ENCODE measurements around the gene PIGO. TPM values are rescaled to one million over a fixed set of nuclear protein-coding genes. Genes with fewer than 3 reads are reported as not detected.
A peak's percentile ranks its signal among the peaks of the same experiment; 100 is the strongest.

The PIGO gene
- polyA plus RNA-seq, 4 donors = 10.8 to 29.9 (median 18.6) TPM

DNA sequence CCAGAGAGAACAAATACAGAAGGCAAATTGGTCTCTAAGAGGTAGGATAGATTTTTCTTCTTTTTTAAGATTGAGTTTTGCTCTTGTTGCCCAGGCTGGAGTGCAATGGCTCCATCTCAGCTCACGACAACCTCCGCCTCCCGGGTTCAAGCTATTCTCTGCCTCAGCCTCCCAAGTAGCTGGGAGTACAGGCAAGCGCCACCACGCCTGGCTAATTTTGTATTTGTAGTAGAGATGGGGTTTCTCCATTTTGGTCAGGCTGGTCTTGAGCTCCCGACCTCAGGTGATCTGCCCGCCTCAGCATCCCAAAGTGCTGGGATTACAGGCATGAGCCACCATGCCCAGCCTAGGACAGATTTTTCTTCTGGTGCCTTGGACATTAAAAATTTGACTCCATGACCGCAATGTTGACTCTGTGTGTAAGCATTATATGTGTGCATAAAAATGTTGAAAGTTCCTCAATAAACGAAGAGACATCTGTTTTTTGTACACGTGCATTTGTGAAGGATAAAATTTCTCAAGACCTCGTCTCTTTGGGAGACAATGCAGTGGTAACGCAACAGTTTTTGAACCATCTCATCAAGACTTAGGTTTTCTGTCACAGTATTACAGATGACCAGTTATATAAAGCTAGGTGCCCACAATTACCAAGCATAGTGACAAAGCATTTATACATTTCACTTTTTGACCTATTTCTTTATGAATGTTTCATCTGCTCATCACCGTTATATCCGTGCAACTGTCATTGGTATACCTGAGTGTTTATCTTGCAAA lies 41.3 kb downstream of the PIGO start:
- no peak overlapping the region for H3K4me3 ChIP-seq (ENCODE audit: low read depth in 1 of 3, low read length in 3 of 3)
- WGBS, 3 donors = 95 to 96% (median 96%) methylated on average over 14 of the region's 14 CpGs
- no peaks in the 10 kb centered on the region for H3K9me3 ChIP-seq (ENCODE audit: control insufficient read depth in 2 of 2, insufficient read depth in 1 of 2, low read depth in 1 of 2, low read length in 1 of 2)
- H3K27ac ChIP-seq (ENCODE audit: low read depth in 1 of 3, low read length in 2 of 3) = no peak overlapping the region
- H3K4me1 ChIP-seq (ENCODE audit: control insufficient read depth in 3 of 3, insufficient read depth in 2 of 3, low read depth in 1 of 3, low read length in 2 of 3) = no peaks in the 10 kb centered on the region
- H3K36me3 ChIP-seq (ENCODE audit: control insufficient read depth in 3 of 3, insufficient read depth in 2 of 3, low read depth in 1 of 3, low read length in 3 of 3) = peaks cover 9 to 41% (median 39%) of the 10 kb centered on the region in 3 donors
- no peak for FAIRE-seq
- H3K27me3 ChIP-seq (ENCODE audit: control insufficient read depth in 3 of 3, insufficient read depth in 3 of 3, low read length in 3 of 3) = no peaks in the 10 kb centered on the region
- DNase-seq = no peak

DNA sequence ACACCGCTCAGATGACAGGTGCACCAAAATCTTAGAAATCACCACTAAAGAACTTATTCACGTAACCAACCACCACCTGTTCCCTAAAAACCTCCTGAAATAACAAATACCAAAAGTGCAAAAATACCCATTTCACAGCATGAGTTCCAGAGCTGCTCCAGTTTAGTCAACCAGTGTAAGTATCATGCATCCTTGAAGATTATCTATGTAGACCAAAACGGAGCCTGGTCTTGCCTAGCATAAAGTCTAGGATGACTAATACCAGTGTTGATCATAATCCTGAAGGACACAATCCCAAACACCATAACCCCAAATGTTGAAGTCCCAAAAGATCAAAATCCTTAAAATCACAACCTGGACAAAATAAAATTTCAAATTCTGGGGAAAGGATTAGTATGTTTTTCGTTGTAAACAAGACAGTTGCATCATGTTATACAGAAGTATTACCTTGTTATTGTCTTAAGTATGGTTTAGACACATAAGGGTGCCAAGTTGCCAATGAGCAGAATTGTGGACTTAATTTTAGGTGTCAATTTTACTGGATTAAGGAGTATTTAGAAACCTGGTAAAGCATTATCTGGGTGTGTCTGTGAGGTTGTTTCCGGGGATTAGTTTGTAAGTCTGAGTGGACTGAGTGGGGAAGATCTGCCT lies 42.1 kb downstream of the PIGO start:
- H3K9me3 ChIP-seq (ENCODE audit: control insufficient read depth in 2 of 2, insufficient read depth in 1 of 2, low read depth in 1 of 2, low read length in 1 of 2) = no peaks in the 10 kb centered on the region
- H3K4me3 ChIP-seq (ENCODE audit: low read depth in 1 of 3, low read length in 3 of 3) = no peak overlapping the region
- H3K27ac ChIP-seq (ENCODE audit: low read depth in 1 of 3, low read length in 2 of 3) = no peak overlapping the region
- no peaks in the 10 kb centered on the region for H3K4me1 ChIP-seq (ENCODE audit: control insufficient read depth in 3 of 3, insufficient read depth in 2 of 3, low read depth in 1 of 3, low read length in 2 of 3)
- DNase-seq (no peak), FAIRE-seq (no peak)
- no peaks in the 10 kb centered on the region for H3K27me3 ChIP-seq (ENCODE audit: control insufficient read depth in 3 of 3, insufficient read depth in 3 of 3, low read length in 3 of 3)
- H3K36me3 ChIP-seq (ENCODE audit: control insufficient read depth in 3 of 3, insufficient read depth in 2 of 3, low read depth in 1 of 3, low read length in 3 of 3) = peaks cover 5 to 39% (median 33%) of the 10 kb centered on the region in 3 donors
- WGBS, 3 donors = 56 to 87% (median 72%) methylated on average over 5 of the region's 5 CpGs

DNA sequence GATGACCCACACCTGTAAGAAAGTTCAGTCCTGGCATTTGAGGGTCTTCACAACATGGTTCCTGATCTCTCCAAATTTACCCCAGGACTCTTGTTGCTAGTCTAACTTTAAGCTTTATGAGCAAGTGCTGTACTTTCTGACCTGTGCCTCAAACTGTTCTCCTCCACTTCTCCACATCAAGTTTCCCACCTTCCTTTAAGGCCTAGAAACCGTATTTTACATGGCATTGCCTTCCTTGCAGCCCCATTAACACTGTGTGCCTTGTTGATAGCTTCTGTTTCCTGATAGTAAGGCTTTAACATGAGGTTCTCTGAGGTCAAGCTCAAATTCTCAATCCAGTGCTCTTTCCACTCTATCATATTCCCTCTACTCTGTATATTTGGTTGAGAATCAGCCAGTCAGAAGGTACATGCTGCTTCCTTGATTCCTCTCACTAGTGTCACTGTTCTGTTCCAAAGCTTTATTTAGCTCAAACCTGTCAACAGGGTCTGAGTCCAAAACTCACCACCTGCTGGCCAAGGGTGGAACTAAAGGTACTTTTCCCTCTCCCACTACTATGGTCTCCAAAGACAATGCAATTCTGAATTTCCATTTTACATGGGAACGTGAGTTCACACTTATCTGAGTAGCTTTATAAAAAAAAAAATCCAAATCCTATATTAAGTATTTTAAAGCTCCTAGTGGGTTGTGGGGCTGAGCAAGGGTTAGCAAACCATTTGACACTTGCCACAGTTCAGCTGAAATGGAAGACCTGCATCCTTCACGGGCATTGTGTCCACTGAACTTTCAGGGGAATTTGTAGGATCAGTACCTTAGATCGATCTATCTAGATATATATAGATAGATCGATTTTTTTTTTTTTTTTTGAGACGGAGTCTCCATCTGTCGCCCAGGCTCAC lies 45.1 kb downstream of the PIGO start:
- FAIRE-seq (no peak), DNase-seq (peak; percentile 46 to 62)
- H3K27ac ChIP-seq (ENCODE audit: low read depth in 1 of 3, low read length in 2 of 3) = no peak overlapping the region
- peaks cover 4 to 26% (median 9%) of the 10 kb centered on the region in 3 donors for H3K36me3 ChIP-seq (ENCODE audit: control insufficient read depth in 3 of 3, insufficient read depth in 2 of 3, low read depth in 1 of 3, low read length in 3 of 3)
- H3K27me3 ChIP-seq (ENCODE audit: control insufficient read depth in 3 of 3, insufficient read depth in 3 of 3, low read length in 3 of 3) = no peaks in the 10 kb centered on the region
- H3K4me1 ChIP-seq (ENCODE audit: control insufficient read depth in 3 of 3, insufficient read depth in 2 of 3, low read depth in 1 of 3, low read length in 2 of 3) = no peaks in the 10 kb centered on the region
- no peak overlapping the region for H3K4me3 ChIP-seq (ENCODE audit: low read depth in 1 of 3, low read length in 3 of 3)
- H3K9me3 ChIP-seq (ENCODE audit: control insufficient read depth in 2 of 2, insufficient read depth in 1 of 2, low read depth in 1 of 2, low read length in 1 of 2) = no peaks in the 10 kb centered on the region
- 79 to 86% (median 81%) methylated on average over 7 of the region's 7 CpGs for WGBS, 3 donors

DNA sequence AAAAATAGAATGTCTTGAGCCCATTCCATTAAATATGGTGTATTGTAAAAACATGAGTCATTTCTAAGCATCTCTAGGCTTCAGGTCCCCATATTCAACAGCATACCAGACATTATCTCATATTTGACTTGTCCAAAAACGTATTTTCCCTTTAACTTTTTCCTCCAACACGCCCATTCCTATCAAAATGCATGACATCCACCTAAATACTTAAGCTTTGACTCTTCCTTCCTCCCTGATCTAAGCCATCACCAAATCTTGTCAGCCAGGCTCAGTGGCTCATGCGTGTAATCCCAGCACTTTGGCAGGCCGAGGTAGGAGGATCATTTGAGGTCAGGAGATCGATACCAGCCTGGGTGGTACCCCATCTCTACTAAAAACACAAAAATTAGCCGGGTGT lies 47.9 kb downstream of the PIGO start:
- Histone ChIP-seq H3K4me3 (ENCODE audit: low read depth in 1 of 3, low read length in 3 of 3) (no peak overlapping the region), H3K27ac (ENCODE audit: low read depth in 1 of 3, low read length in 2 of 3) (no peak overlapping the region), H3K9me3 (ENCODE audit: control insufficient read depth in 2 of 2, insufficient read depth in 1 of 2, low read depth in 1 of 2, low read length in 1 of 2) (no peaks in the 10 kb centered on the region), H3K36me3 (ENCODE audit: control insufficient read depth in 3 of 3, insufficient read depth in 2 of 3, low read depth in 1 of 3, low read length in 3 of 3) (peaks cover 3 to 40% (median 8%) of the 10 kb centered on the region in 3 donors), H3K27me3 (ENCODE audit: control insufficient read depth in 3 of 3, insufficient read depth in 3 of 3, low read length in 3 of 3) (no peaks in the 10 kb centered on the region), H3K4me1 (ENCODE audit: control insufficient read depth in 3 of 3, insufficient read depth in 2 of 3, low read depth in 1 of 3, low read length in 2 of 3) (no peaks in the 10 kb centered on the region)
- 97 to 98% (median 97%) methylated on average over 6 of the region's 6 CpGs for WGBS, 3 donors
- DNase-seq (no peak), FAIRE-seq (no peak)

DNA sequence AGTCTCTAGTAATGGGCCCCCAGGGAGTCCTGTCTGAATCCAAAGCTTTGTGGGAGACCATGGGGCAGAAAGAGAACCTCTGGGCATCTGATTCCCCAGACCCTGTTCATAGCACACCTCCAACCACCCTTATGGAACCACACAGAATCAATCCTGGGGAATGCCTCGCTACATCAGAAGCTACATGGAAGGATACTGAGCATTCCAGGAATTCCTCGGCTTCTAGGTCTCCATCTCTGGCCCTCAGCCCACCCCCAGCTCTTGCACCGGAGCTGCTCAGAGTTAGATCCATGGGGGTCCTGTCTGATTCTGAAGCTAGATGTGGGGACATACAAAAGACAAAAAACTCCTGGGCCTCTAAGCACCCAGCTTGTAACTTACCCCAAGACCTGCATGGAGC lies 52.3 kb downstream of the PIGO start:
- H3K27me3 ChIP-seq (ENCODE audit: control insufficient read depth in 3 of 3, insufficient read depth in 3 of 3, low read length in 3 of 3) = no peaks in the 10 kb centered on the region
- H3K4me1 ChIP-seq (ENCODE audit: control insufficient read depth in 3 of 3, insufficient read depth in 2 of 3, low read depth in 1 of 3, low read length in 2 of 3) = no peaks in the 10 kb centered on the region
- DNase-seq (no peak), FAIRE-seq (no peak)
- H3K4me3 ChIP-seq (ENCODE audit: low read depth in 1 of 3, low read length in 3 of 3) = no peak overlapping the region
- H3K36me3 ChIP-seq (ENCODE audit: control insufficient read depth in 3 of 3, insufficient read depth in 2 of 3, low read depth in 1 of 3, low read length in 3 of 3) = peaks cover 0 to 41% (median 5%) of the 10 kb centered on the region in 3 donors
- H3K27ac ChIP-seq (ENCODE audit: low read depth in 1 of 3, low read length in 2 of 3) = no peak overlapping the region
- no peaks in the 10 kb centered on the region for H3K9me3 ChIP-seq (ENCODE audit: control insufficient read depth in 2 of 2, insufficient read depth in 1 of 2, low read depth in 1 of 2, low read length in 1 of 2)
- 89 to 98% (median 97%) methylated on average over 3 of the region's 3 CpGs for WGBS, 3 donors

DNA sequence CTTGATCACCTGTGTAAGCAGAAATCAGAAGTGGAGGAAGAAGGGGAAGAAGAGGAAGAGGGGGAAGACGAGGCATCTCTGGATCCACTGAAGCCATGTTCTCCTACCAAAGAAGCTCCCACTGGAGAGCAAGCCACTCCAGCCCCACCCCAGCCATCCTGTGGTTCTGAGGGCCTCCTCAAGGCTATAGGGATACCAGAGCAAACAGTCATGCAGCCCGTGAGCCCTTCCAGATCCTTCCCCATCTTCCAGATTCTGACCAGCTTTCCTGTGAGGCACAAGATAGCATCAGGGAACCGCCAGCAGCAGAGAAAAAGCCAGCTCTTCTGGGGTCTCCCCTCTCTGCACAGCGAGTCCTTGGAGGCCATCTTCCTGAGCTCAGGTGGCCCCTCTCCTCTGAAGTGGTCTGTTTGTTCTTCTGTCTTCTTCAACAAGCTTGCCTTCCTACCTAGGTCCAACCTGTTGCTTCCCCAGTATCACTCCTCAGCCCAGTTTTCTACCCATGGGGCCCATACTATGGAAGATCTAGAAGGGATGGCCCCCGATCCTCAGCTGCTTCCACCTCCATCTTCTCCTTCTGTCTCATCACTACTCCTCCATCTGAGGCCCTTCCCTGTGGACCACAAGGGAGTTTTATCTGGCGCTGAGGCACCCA lies 53.4 kb downstream of the PIGO start:
- WGBS, 3 donors = 90 to 96% (median 93%) methylated on average over 6 of the region's 6 CpGs
- DNase-seq (no peak), FAIRE-seq (no peak)

DNA sequence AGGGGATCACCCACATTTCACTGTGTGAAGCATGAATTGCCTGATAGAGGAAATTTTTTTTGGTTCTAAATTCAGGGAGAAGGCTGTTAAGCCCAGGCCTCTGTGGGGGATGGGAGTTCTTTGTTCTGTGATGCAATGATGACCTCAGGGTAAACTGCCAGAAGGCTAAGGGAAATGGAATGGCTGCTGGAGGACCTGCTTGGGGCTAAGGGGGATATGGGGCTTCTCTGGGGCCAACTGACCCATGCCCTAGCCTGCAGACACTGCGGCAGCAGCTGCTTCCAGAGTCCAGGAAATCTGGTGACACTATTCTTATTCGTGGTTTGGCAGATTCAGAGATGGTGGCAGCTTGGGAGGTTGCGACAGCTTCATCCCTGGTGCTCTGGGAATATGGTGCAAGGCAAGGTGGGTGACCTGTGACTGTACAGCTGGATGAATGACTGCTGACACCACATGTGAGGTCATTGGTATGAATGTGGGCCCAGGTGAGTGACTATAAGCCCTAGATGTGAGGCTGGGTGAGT lies 54.2 kb downstream of the PIGO start:
- DNase-seq (no peak), FAIRE-seq (no peak)
- Histone ChIP-seq H3K4me1 (ENCODE audit: control insufficient read depth in 3 of 3, insufficient read depth in 2 of 3, low read depth in 1 of 3, low read length in 2 of 3) (no peaks in the 10 kb centered on the region), H3K36me3 (ENCODE audit: control insufficient read depth in 3 of 3, insufficient read depth in 2 of 3, low read depth in 1 of 3, low read length in 3 of 3) (peaks cover 0 to 36% (median 2%) of the 10 kb centered on the region in 3 donors), H3K9me3 (ENCODE audit: control insufficient read depth in 2 of 2, insufficient read depth in 1 of 2, low read depth in 1 of 2, low read length in 1 of 2) (no peaks in the 10 kb centered on the region), H3K27me3 (ENCODE audit: control insufficient read depth in 3 of 3, insufficient read depth in 3 of 3, low read length in 3 of 3) (no peaks in the 10 kb centered on the region), H3K4me3 (ENCODE audit: low read depth in 1 of 3, low read length in 3 of 3) (no peak overlapping the region), H3K27ac (ENCODE audit: low read depth in 1 of 3, low read length in 2 of 3) (no peak overlapping the region)
- WGBS, 3 donors = 88 to 90% (median 90%) methylated on average over 3 of the region's 3 CpGs

More for the DNA sequence above, 53.4 kb downstream of the PIGO start:
- peaks cover 0 to 40% (median 2%) of the 10 kb centered on the region in 3 donors for H3K36me3 ChIP-seq (ENCODE audit: control insufficient read depth in 3 of 3, insufficient read depth in 2 of 3, low read depth in 1 of 3, low read length in 3 of 3)
- H3K27me3 ChIP-seq (ENCODE audit: control insufficient read depth in 3 of 3, insufficient read depth in 3 of 3, low read length in 3 of 3) = no peaks in the 10 kb centered on the region
- H3K4me3 ChIP-seq (ENCODE audit: low read depth in 1 of 3, low read length in 3 of 3) = no peak overlapping the region
- H3K9me3 ChIP-seq (ENCODE audit: control insufficient read depth in 2 of 2, insufficient read depth in 1 of 2, low read depth in 1 of 2, low read length in 1 of 2) = no peaks in the 10 kb centered on the region
- no peak overlapping the region for H3K27ac ChIP-seq (ENCODE audit: low read depth in 1 of 3, low read length in 2 of 3)
- H3K4me1 ChIP-seq (ENCODE audit: control insufficient read depth in 3 of 3, insufficient read depth in 2 of 3, low read depth in 1 of 3, low read length in 2 of 3) = no peaks in the 10 kb centered on the region
